K562 (cell line): Measurements from ENCODE around the gene LARP6. TPM values are rescaled to one million over a fixed set of nuclear protein-coding genes. Genes with fewer than 3 reads are reported as not detected.

Experiments
- ATAC-seq: fragments of 200-7000 bp; cut with Tn5 transposase; 3 replicates; pipeline ENCODE4 v1.9.1; 2020; ENCODE audit warnings: moderate library complexity
- BruUV-seq: library from RNA; stranded (reverse); fragments of 400-500 nt; replicated peaks from 2 replicates; lab custom pipeline; 2021; lab: Mats Ljungman, UMichigan
- CTCF ChIA-PET: fragments of 300-600 bp; formaldehyde crosslinking; extraction: SDS; loops from one replicate; lab custom pipeline; 2021; ENCODE audit warnings: low intra/inter-chr PET ratio; lab: Yijun Ruan, JAX
- POLR2A ChIA-PET: fragments of 300-600, 350-650 bp; sonication (Branson Sonifier 250); formaldehyde crosslinking; extraction: SDS; loops from one replicate; lab custom pipeline; 2021; ENCODE audit warnings: antibody characterized with exemption, inconsistent platforms; lab: Yijun Ruan, JAX
- DNase-seq, 4 experiments: peaks; one replicate each; pipeline versions ENCODE4 v3.0.0 to v3.0.0-alpha.2; 2011 to 2018; ENCODE audit warnings: low spot score in 3 of 4, mixed read lengths in 3 of 4; ENCODE audit errors: extremely low read depth in 1 of 4
- FAIRE-seq: peaks from 2 replicates; lab custom pipeline; 2011; peaks lifted over from hg19 to GRCh38; lab: Jason Lieb, UNC
- H2AFZ ChIP-seq: 2 replicates; pipeline ENCODE4 v1.6.0; 2011; ENCODE audit warnings: low read depth, low read length, control low read depth, inconsistent platforms
- H3K27ac ChIP-seq: fragments of 200-600 bp; 3 replicates; pipeline ENCODE4 v1.8.0; 2011; ENCODE audit warnings: low read depth, mild to moderate bottlenecking, control low read depth, inconsistent platforms, low read length, moderate library complexity, mixed read lengths; ENCODE audit errors: extremely low read depth
- H3K27me3 ChIP-seq, 2 experiments: fragments of 300-600 bp in 1 of 2; 2 replicates in 1 of 2; 3 replicates in 1 of 2; pipeline versions ENCODE4 v1.6.0 to v1.8.0; 2011; ENCODE audit warnings: inconsistent platforms in 2 of 2, low read length in 2 of 2, mild to moderate bottlenecking in 1 of 2, mixed read lengths in 1 of 2, moderate library complexity in 1 of 2; ENCODE audit not compliant: control insufficient read depth in 2 of 2, insufficient read depth in 2 of 2
- H3K36me3 ChIP-seq: fragments of 300-600 bp; 3 replicates; pipeline ENCODE4 v1.8.0; 2011; ENCODE audit warnings: mild to moderate bottlenecking, low read length, inconsistent platforms; ENCODE audit not compliant: control insufficient read depth, insufficient read depth
- H3K4me1 ChIP-seq, 2 experiments: fragments of 200-600 bp in 1 of 2; replicated peaks in 1 of 2; 2 replicates in 1 of 2; 3 replicates in 1 of 2; pipeline versions ENCODE4 v1.5.1 to v1.8.0; 2011; ENCODE audit warnings: inconsistent platforms in 2 of 2, low read length in 2 of 2, mild to moderate bottlenecking in 1 of 2, mixed read lengths in 1 of 2, moderate library complexity in 1 of 2; ENCODE audit not compliant: control insufficient read depth in 2 of 2, insufficient read depth in 2 of 2
- H3K4me2 ChIP-seq: 2 replicates; pipeline ENCODE4 v1.6.1; 2011; ENCODE audit warnings: low read length, control low read depth, inconsistent platforms, mixed read lengths; ENCODE audit not compliant: insufficient read depth
- H3K4me3 ChIP-seq: fragments of 200-600 bp; sonication (generic), shearing (Covaris generic); 2 replicates; pipeline ENCODE4 v1.5.1; 2016; ENCODE audit warnings: control low read depth, inconsistent platforms
- H3K79me2 ChIP-seq: fragments of 200-600 bp; 3 replicates; pipeline ENCODE4 v1.8.0; 2011; ENCODE audit warnings: low read length, inconsistent platforms; ENCODE audit not compliant: control insufficient read depth, insufficient read depth
- H3K9ac ChIP-seq, 2 experiments: 2 replicates each; pipeline versions ENCODE4 v1.6.0 to v1.6.1; 2011; ENCODE audit warnings: low read depth in 2 of 2, low read length in 2 of 2, control low read depth in 1 of 2, inconsistent platforms in 1 of 2, mild to moderate bottlenecking in 1 of 2, mixed read lengths in 1 of 2; ENCODE audit not compliant: insufficient read depth in 1 of 2
- H3K9me1 ChIP-seq: one replicate; pipeline ENCODE4 v1.6.0; 2011; ENCODE audit warnings: inconsistent platforms, mild to moderate bottlenecking, low read length, moderate library complexity; ENCODE audit not compliant: control insufficient read depth, insufficient read depth
- H3K9me3 ChIP-seq: replicated peaks from 2 replicates; pipeline ENCODE4 v1.5.1; 2011; ENCODE audit warnings: low read depth, low read length, inconsistent platforms; ENCODE audit not compliant: control insufficient read depth, insufficient read depth
- H4K20me1 ChIP-seq: replicated peaks from 2 replicates; pipeline ENCODE4 v1.6.1; 2011; ENCODE audit warnings: low read length, inconsistent platforms, mixed read lengths; ENCODE audit not compliant: control insufficient read depth, insufficient read depth
- CREB1 ChIP-seq, 2 experiments: sonication (generic) in 1 of 2; formaldehyde crosslinking in 1 of 2; IDR thresholded peaks; 2 replicates each; pipeline versions ENCODE4 v1.6.1 to v1.8.0; 2012 to 2022; ENCODE audit warnings: inconsistent platforms in 1 of 2, mild to moderate bottlenecking in 1 of 2, missing genetic modification reagents in 1 of 2, moderate library complexity in 1 of 2
- CREBBP ChIP-seq: IDR thresholded peaks from one replicate; pipeline ENCODE4 v1.6.1; 2012; ENCODE audit warnings: low read depth, mild to moderate bottlenecking, control low read depth, inconsistent platforms, low read length
- FOXJ2 ChIP-seq: fragments of 200-800 bp; sonication (Bioruptor generic); IDR thresholded peaks from 2 replicates; pipeline ENCODE4 v1.6.1; 2016; ENCODE audit warnings: missing genetic modification characterization, missing compliant biosample characterization
- HDAC8 ChIP-seq: fragments of 450-650 bp; IDR thresholded peaks from 2 replicates; pipeline ENCODE4 v1.6.1; 2016; ENCODE audit warnings: mild to moderate bottlenecking, missing genetic modification characterization, moderate library complexity, missing compliant biosample characterization
- HINFP ChIP-seq: fragments of 450-650 bp; conservative IDR thresholded peaks from 2 replicates; pipeline ENCODE4 v1.6.1; 2016; ENCODE audit warnings: missing genetic modification characterization, low read depth, mild to moderate bottlenecking, control low read depth, missing compliant biosample characterization
- JUNB ChIP-seq: fragments of 450-650 bp; formaldehyde crosslinking; conservative IDR thresholded peaks from 2 replicates; pipeline ENCODE4 v1.4.0; 2020; ENCODE audit warnings: mild to moderate bottlenecking
- KDM5B ChIP-seq: fragments of 200-600 bp; sonication (generic); IDR thresholded peaks from 2 replicates; pipeline ENCODE4 v1.6.1; 2012; ENCODE audit warnings: low read depth, mild to moderate bottlenecking, moderate library complexity, low read length, control low read depth, inconsistent platforms; ENCODE audit not compliant: insufficient replicate concordance
- NR3C1 ChIP-seq: sonication (generic); formaldehyde crosslinking; IDR thresholded peaks from 2 replicates; pipeline ENCODE4 v1.8.1; 2022; ENCODE audit warnings: missing genetic modification reagents
- PCBP2 ChIP-seq: fragments of 200-400 bp; formaldehyde crosslinking; IDR thresholded peaks from 2 replicates; pipeline ENCODE4 v1.6.1; 2018; ENCODE audit warnings: low read length, low read depth, mild to moderate bottlenecking, moderate library complexity; ENCODE audit not compliant: poor library complexity, severe bottlenecking
- PHF8 ChIP-seq: fragments of 200-600 bp; sonication (generic); IDR thresholded peaks from 2 replicates; pipeline ENCODE4 v1.6.1; 2012; ENCODE audit warnings: mixed run types, mild to moderate bottlenecking, inconsistent platforms, low read length, moderate library complexity, borderline replicate concordance
- SMAD2 ChIP-seq: fragments of 150-350 bp; IDR thresholded peaks from 2 replicates; pipeline ENCODE4 v1.6.1; 2014; ENCODE audit warnings: low read depth, mild to moderate bottlenecking, low read length
- TAF9B ChIP-seq: fragments of 450-650 bp; IDR thresholded peaks from 2 replicates; pipeline ENCODE4 v1.6.1; 2018; ENCODE audit warnings: mild to moderate bottlenecking; ENCODE audit not compliant: partially characterized antibody
- VEZF1 ChIP-seq: fragments of 200-800 bp; sonication (Bioruptor generic); IDR thresholded peaks from 2 replicates; pipeline ENCODE4 v1.6.1; 2017; ENCODE audit warnings: missing genetic modification characterization, missing compliant biosample characterization
- ZC3H8 ChIP-seq: fragments of 450-650 bp; IDR thresholded peaks from 2 replicates; pipeline ENCODE4 v1.6.1; 2017
- ZNF280B ChIP-seq: fragments of 250-450 bp; sonication (Bioruptor Pico); IDR thresholded peaks from 2 replicates; pipeline ENCODE4 v1.5.1; 2021; ENCODE audit warnings: mild to moderate bottlenecking
- ZNF324 ChIP-seq: fragments of 250-450 bp; sonication (Bioruptor Pico); IDR thresholded peaks from 2 replicates; pipeline ENCODE4 v1.4.0; 2020; ENCODE audit warnings: mild to moderate bottlenecking
- ZNF354B ChIP-seq: fragments of 250-450 bp; sonication (Bioruptor Pico); IDR thresholded peaks from 2 replicates; pipeline ENCODE4 v1.4.0; 2020
- ZNF511 ChIP-seq: sonication (generic); formaldehyde crosslinking; IDR thresholded peaks from 2 replicates; pipeline ENCODE4 v1.8.0; 2022; ENCODE audit warnings: mild to moderate bottlenecking, missing genetic modification reagents
- WGBS: fragments of 100-300 bp; shearing (Covaris generic); methylation state at CpG from one replicate; pipeline ENCODE4 v1.1.6; 2016; ENCODE audit warnings: low coverage, mixed read lengths; ENCODE audit not compliant: insufficient coverage; ENCODE audit errors: missing lambda C conversion rate; 5-methylcytosine and 5-hydroxymethylcytosine counted together
- in situ Hi-C: fragments of 300-500 bp; cut with MboI; formaldehyde crosslinking; loops from 4 replicates; pipeline ENCODE4 v1.15.0; 2018; ENCODE audit warnings: inconsistent platforms, mixed read lengths
- intact Hi-C: fragments of 100-400 bp; cut with micrococcal nuclease; formaldehyde crosslinking; loops from 2 replicates; pipeline ENCODE4 v1.14.2; 2022
- polyA plus RNA-seq, 8 experiments: library from polyadenylated mRNA; depleted of rRNA in 4 of 8; stranded (reverse) in 5 of 8; unstranded in 3 of 8; fragments of >200 nt; fragmentation: Nextera tagmentation in 2 of 8; fragmentation: Illumina TruSeq in 1 of 8; extraction: Ambion mirVana in 2 of 8; extraction: Trizol in 1 of 8; gene quantifications; 2 replicates each; pipeline versions ENCODE4 v1.2.1 to v1.2.3, GENCODE V29; 2011 to 2014; ENCODE audit warnings: inconsistent platforms in 1 of 8, missing spikeins in 1 of 8
- total RNA-seq, 7 experiments: library from RNA; depleted of rRNA in 6 of 7; stranded (reverse); fragments of >200 nt in 6 of 7; fragmentation: Illumina TruSeq in 2 of 7; extraction: Trizol in 2 of 7; gene quantifications; 2 replicates each; pipeline versions ENCODE4 v1.2.1 to v1.2.3, GENCODE V29; 2011 to 2021; ENCODE audit warnings: low replicate concordance in 1 of 7

Gene LARP6
- total and polyA plus RNA-seq, 9 of the 15 experiments (the other 6 are each of a cell fraction or from before 2014, with no cell fraction given) = not detected

- TF ChIP-seq HDAC8 (tag) = no peak
- TF ChIP-seq HINFP (tag) = no peak
- no peak for TF ChIP-seq JUNB
- TF ChIP-seq CREBBP = no peak
- no peak for TF ChIP-seq ZNF511
- no peak for TF ChIP-seq FOXJ2 (tag)
Observed at GRCh38 chr15:70879401-70879800, 25.4 kb upstream of the LARP6 start (continued).

GRCh38 chr15:70876683-70877082, 22.7 kb upstream of the LARP6 start:
- Histone ChIP-seq H3K9me1 (no peaks in the 10 kb centered on the region), H3K79me2 (no peaks in the 10 kb centered on the region), H3K4me2 (no peak overlapping the region), H3K36me3 (no peaks in the 10 kb centered on the region), H3K9me3 (no peaks in the 10 kb centered on the region), H3K27ac (no peak overlapping the region), H3K4me1 (no peaks in the 10 kb centered on the region), H2AFZ (no peak overlapping the region), H4K20me1 (no peaks in the 10 kb centered on the region), H3K9ac (no peak overlapping the region), H3K27me3 (no peaks in the 10 kb centered on the region), H3K4me3 (no peak overlapping the region)
- WGBS = 3% methylated on average over 2 of the region's 2 CpGs
- FAIRE-seq (no peak), ATAC-seq (no peak), DNase-seq (no peak)
- ChIA-PET CTCF (no interaction called here), POLR2A (no interaction called here)
- intact Hi-C loops = no loop called here
- in situ Hi-C loops = no loop called here
- BruUV-seq = no TSS peak
- TF ChIP-seq KDM5B (no peak), PHF8 (no peak), ZNF324 (CRISPR knock-in tag) (no peak), SMAD2 (no peak), NR3C1 (CRISPR knock-in tag) (no peak), ZNF280B (CRISPR knock-in tag) (no peak), ZNF354B (CRISPR knock-in tag) (no peak), TAF9B (no peak), VEZF1 (CRISPR knock-in tag) (no peak), ZC3H8 (no peak), CREB1 (IDR thresholded peaks at IDR 0.05) (no peak), CREB1 (CRISPR knock-in tag; IDR thresholded peaks at IDR 0.05) (no peak), PCBP2 (no peak)
